B cell (primary cell): ENCODE results near the gene MRPL53. TPM values are rescaled to one million over a fixed set of nuclear protein-coding genes. Genes with fewer than 3 reads are reported as not detected.

Experiments
- ATAC-seq: fragments of 200-7000 bp; cut with Tn5 transposase; one replicate; pipeline ENCODE4 v1.10.0; 2021; ENCODE audit warnings: low read depth, mild to moderate bottlenecking, moderate number of reproducible peaks, moderate library complexity
- CTCF ChIA-PET: fragments of 350-600 bp; sonication (Branson Sonifier 250); formaldehyde crosslinking; loops from one replicate; lab custom pipeline; 2021; ENCODE audit warnings: antibody characterized with exemption, inconsistent platforms; lab: Charles Lee
- POLR2A ChIA-PET: fragments of 350-600 bp; sonication (Branson Sonifier 250); formaldehyde crosslinking; loops from one replicate; lab custom pipeline; 2021; ENCODE audit warnings: antibody characterized with exemption; lab: Charles Lee
- DNase-seq: peaks from one replicate; pipeline ENCODE4 v3.0.0; 2013
- H2AFZ ChIP-seq: 2 replicates; pipeline ENCODE4 v1.6.1; 2012; ENCODE audit warnings: mild to moderate bottlenecking, low read depth, low read length; ENCODE audit not compliant: insufficient read depth, poor library complexity, severe bottlenecking
- H3K27ac ChIP-seq, 2 donors: 1 replicate in 1 of 2; 2 replicates in 1 of 2; pipeline ENCODE4 v1.5.1; 2012 to 2013; ENCODE audit warnings: low read length in 2 of 2, mild to moderate bottlenecking in 2 of 2, moderate library complexity in 1 of 2
- H3K27me3 ChIP-seq, 4 experiments: fragments of 200-600 bp in 1 of 4; sonication (generic) in 1 of 4; replicated peaks in 1 of 4; 1 replicate in 2 of 4; 2 replicates in 2 of 4; pipeline versions ENCODE4 v1.6.1 to v1.7.0; 2013 to 2016; ENCODE audit warnings: low read length in 3 of 4, mild to moderate bottlenecking in 2 of 4, mixed read lengths in 1 of 4, moderate library complexity in 1 of 4; ENCODE audit not compliant: insufficient read depth in 4 of 4, control insufficient read depth in 3 of 4; ENCODE audit errors: control extremely low read depth in 1 of 4
- H3K36me3 ChIP-seq, 2 experiments: replicated peaks in 1 of 2; 1 replicate in 1 of 2; 2 replicates in 1 of 2; pipeline versions ENCODE4 v1.6.1 to v1.7.1; 2013; ENCODE audit warnings: low read length in 1 of 2; ENCODE audit not compliant: insufficient read depth in 2 of 2, control insufficient read depth in 1 of 2; ENCODE audit errors: control extremely low read depth in 1 of 2, extremely low read depth in 1 of 2
- H3K4me1 ChIP-seq, 2 donors: fragments of 200-600 bp in 1 of 2; sonication (generic) in 1 of 2; 1 replicate in 1 of 2; 2 replicates in 1 of 2; pipeline versions ENCODE4 v1.5.1 to v1.6.1; 2013 to 2017; ENCODE audit warnings: low read length in 2 of 2; ENCODE audit not compliant: control insufficient read depth in 2 of 2, insufficient read depth in 2 of 2
- H3K4me2 ChIP-seq: replicated peaks from 2 replicates; pipeline ENCODE3; 2012; ENCODE audit warnings: mild to moderate bottlenecking, low read depth, low read length; ENCODE audit not compliant: poor library complexity, severe bottlenecking
- H3K4me3 ChIP-seq, 5 experiments: fragments of 200-600 bp in 1 of 5; sonication (generic) in 1 of 5; 1 replicate in 3 of 5; 2 replicates in 2 of 5; pipeline versions ENCODE4 v1.5.1 to v1.7.0; 2011 to 2016; ENCODE audit warnings: low read length in 4 of 5, mild to moderate bottlenecking in 4 of 5, low read depth in 2 of 5, control low read depth in 1 of 5, moderate library complexity in 1 of 5; ENCODE audit not compliant: insufficient read depth in 1 of 5; ENCODE audit errors: control extremely low read depth in 1 of 5, extremely low read depth in 1 of 5
- H3K79me2 ChIP-seq: fragments of 200-600 bp; sonication (generic); one replicate; pipeline ENCODE4 v1.6.0; 2016; ENCODE audit warnings: low read length; ENCODE audit not compliant: control insufficient read depth, insufficient read depth
- H3K9ac ChIP-seq: fragments of 200-600 bp; sonication (generic); 2 replicates; pipeline ENCODE4 v1.6.1; 2017; ENCODE audit warnings: mild to moderate bottlenecking, low read length, moderate library complexity
- H3K9me3 ChIP-seq, 3 donors: one replicate each; pipeline versions ENCODE4 v1.6.1 to v1.7.1; 2013; ENCODE audit warnings: low read length in 2 of 3; ENCODE audit not compliant: control insufficient read depth in 2 of 3, insufficient read depth in 1 of 3; ENCODE audit errors: control extremely low read depth in 1 of 3
- H4K20me1 ChIP-seq: 2 replicates; pipeline ENCODE4 v1.6.0; 2012; ENCODE audit warnings: mild to moderate bottlenecking, low read length; ENCODE audit not compliant: insufficient read depth, control insufficient read depth, poor library complexity, severe bottlenecking
- H3K27ac Mint-ChIP-seq: one replicate; pipeline ENCODE4 v1.8.0; 2021; ENCODE audit warnings: mixed read lengths
- H3K27me3 Mint-ChIP-seq: one replicate; pipeline ENCODE4 v1.8.0; 2021; ENCODE audit warnings: mixed read lengths
- H3K4me1 Mint-ChIP-seq: one replicate; pipeline ENCODE4 v1.8.0; 2021; ENCODE audit warnings: mixed read lengths
- H3K4me3 Mint-ChIP-seq: one replicate; pipeline ENCODE4 v1.8.0; 2021; ENCODE audit warnings: mixed read lengths
- H3K9me3 Mint-ChIP-seq: one replicate; pipeline ENCODE4 v1.8.0; 2022; ENCODE audit warnings: mixed read lengths; ENCODE audit not compliant: insufficient read depth
- EZH2 ChIP-seq: IDR thresholded peaks from 2 replicates; pipeline ENCODE4 v1.6.1; 2012; ENCODE audit warnings: borderline replicate concordance, low read depth, mild to moderate bottlenecking, moderate library complexity, low read length; ENCODE audit not compliant: insufficient read depth, poor library complexity, severe bottlenecking
- WGBS: methylation state at CpG from one replicate; pipeline ENCODE4 v1.1.5; 2013; ENCODE audit warnings: missing lambda C conversion rate; ENCODE audit not compliant: insufficient coverage; 5-methylcytosine and 5-hydroxymethylcytosine counted together
- intact Hi-C: fragments of 100-400 bp; cut with micrococcal nuclease; formaldehyde crosslinking; loops from one replicate; pipeline ENCODE4 v1.10.0; 2022
- polyA plus RNA-seq: library from polyadenylated mRNA; depleted of rRNA; stranded (reverse); fragments of >200 nt; gene quantifications from 2 replicates; pipeline ENCODE4 v1.2.3, GENCODE V29; 2012
- total RNA-seq, 2 donors: library from RNA; stranded (reverse); fragments of 120-200 nt in 1 of 2; gene quantifications; 1 replicate in 1 of 2; 2 replicates in 1 of 2; pipeline versions ENCODE4 v1.2.3 to v1.2.4, GENCODE V29; 2013 to 2022
- TF ChIP-seq, protein P1 (sequence below): fragments of 200-600 bp; IDR thresholded peaks from one replicate; pipeline ENCODE4 v1.8.0; 2022; ENCODE audit warnings: antibody characterized with exemption, mild to moderate bottlenecking

MRPL53 gene
- total and polyA plus RNA-seq, 2 donors (not counting 1 experiment from before 2014, with no cell fraction given) = 59.3 to 70.0 TPM

DNA sequence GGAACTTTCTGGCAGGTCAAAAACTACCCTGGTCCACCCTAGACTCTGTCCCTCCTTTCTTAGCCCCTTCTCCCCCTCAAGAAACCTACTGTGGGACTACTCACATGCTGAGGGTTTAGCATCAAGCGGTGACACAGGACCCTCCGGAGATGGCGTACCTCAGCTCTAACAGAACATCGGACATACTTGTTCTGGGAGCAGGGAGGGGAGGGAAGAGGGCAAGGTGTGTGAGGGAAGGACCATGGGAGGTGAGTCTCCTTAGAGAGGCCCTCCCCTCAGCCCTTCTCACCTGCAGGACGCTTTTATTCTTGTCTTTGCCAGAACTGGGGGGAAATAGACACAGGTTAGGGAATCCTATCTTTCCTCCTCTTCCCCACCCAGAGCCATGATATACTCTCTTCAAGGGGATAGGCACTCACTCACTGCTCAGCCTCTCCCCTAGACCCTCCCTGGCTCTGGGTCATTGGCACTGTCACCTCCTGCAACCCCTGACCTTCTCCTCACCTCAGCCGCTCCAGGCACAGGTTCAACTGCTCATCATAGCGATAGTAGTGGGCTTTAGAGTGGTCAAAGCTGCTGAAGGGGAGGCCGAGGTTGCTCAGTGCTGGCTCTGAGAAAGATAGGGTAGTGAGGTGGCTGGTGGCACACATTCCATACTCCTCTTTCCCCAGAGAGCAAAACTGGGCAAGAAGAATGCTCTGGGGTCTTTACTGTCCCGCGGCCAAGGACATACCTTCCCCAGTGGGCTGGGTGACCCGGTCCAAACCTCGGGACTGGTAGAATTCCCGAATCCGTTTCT is 33.2 kb upstream of the MRPL53 start:
- peak overlapping the region; percentile 44 for H3K4me3 Mint-ChIP-seq
- Histone ChIP-seq H3K27ac (no peak overlapping the region), H4K20me1 (no peaks in the 10 kb centered on the region), H2AFZ (no peak overlapping the region), H3K4me3 (no peak overlapping the region), H3K9me3 (peaks cover 0 to 13% (median 0%) of the 10 kb centered on the region in 3 donors), H3K27me3 (peaks cover 0 to 58% (median 16%) of the 10 kb centered on the region in 4 experiments), H3K79me2 (peaks cover 8% of the 10 kb centered on the region), H3K4me1 (peaks cover 36 to 42% of the 10 kb centered on the region in 2 donors), H3K36me3 (peaks cover 0 to 10% of the 10 kb centered on the region in 2 experiments), H3K9ac (no peak overlapping the region), H3K4me2 (no peak overlapping the region)
- POLR2A ChIA-PET = no interaction called here
- intact Hi-C loops = loop anchor here (5.0 kb wide), 1 partner anchor 147 kb away; the partner anchor contains the start of gene SEMA4F
- H3K4me1 Mint-ChIP-seq = peaks cover 63% of the 10 kb centered on the region
- H3K9me3 Mint-ChIP-seq = no peaks in the 10 kb centered on the region
- WGBS = 100% methylated on average over 2 of the region's 14 CpGs
- no peak for DNase-seq
- CTCF ChIA-PET = interaction anchor here (1.1 to 8.1 kb wide), 8 partner anchors 11 to 88 kb away, joined by 3 to 111 read pairs (median 6); partner anchors contain the start of genes AUP1, HTRA2 and LOXL3
- no peak for TF ChIP-seq EZH2
- TF ChIP-seq, protein P1, sequence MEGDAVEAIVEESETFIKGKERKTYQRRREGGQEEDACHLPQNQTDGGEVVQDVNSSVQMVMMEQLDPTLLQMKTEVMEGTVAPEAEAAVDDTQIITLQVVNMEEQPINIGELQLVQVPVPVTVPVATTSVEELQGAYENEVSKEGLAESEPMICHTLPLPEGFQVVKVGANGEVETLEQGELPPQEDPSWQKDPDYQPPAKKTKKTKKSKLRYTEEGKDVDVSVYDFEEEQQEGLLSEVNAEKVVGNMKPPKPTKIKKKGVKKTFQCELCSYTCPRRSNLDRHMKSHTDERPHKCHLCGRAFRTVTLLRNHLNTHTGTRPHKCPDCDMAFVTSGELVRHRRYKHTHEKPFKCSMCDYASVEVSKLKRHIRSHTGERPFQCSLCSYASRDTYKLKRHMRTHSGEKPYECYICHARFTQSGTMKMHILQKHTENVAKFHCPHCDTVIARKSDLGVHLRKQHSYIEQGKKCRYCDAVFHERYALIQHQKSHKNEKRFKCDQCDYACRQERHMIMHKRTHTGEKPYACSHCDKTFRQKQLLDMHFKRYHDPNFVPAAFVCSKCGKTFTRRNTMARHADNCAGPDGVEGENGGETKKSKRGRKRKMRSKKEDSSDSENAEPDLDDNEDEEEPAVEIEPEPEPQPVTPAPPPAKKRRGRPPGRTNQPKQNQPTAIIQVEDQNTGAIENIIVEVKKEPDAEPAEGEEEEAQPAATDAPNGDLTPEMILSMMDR = no peak
- ATAC-seq = no peak
- peak overlapping the region; percentile 57 for H3K27ac Mint-ChIP-seq
- peaks cover 49% of the 10 kb centered on the region for H3K27me3 Mint-ChIP-seq

DNA sequence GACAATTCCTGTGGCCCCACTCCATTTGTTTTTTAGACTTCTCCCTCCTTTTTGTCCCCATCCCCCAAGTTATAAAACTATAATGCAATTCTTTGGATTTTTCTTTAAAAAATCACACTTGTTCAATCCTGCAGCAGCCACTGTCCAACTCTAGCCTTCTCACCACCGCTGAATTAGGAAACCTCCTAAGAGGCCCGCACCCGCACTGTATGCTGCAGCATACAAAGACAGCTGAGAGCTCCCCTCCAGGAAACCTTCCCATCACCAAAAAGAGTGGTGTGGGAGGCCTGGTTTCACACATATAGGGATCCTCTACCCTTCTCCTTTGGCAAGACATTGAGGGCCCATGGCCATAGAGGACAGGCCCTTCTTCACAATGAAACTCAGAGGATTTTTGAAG is 32.1 kb upstream of the MRPL53 start:
- Histone ChIP-seq H3K27ac (no peak overlapping the region), H3K4me2 (no peak overlapping the region), H3K36me3 (peaks cover 0 to 10% of the 10 kb centered on the region in 2 experiments), H3K79me2 (peaks cover 8% of the 10 kb centered on the region), H4K20me1 (no peaks in the 10 kb centered on the region), H3K9ac (no peak overlapping the region), H3K4me3 (no peak overlapping the region), H3K27me3 (peaks cover 0 to 63% (median 23%) of the 10 kb centered on the region in 4 experiments), H3K4me1 (peaks cover 45 to 48% of the 10 kb centered on the region in 2 donors), H2AFZ (no peak overlapping the region), H3K9me3 (peaks cover 0 to 19% (median 0%) of the 10 kb centered on the region in 3 donors)
- H3K4me1 Mint-ChIP-seq = peaks cover 70% of the 10 kb centered on the region
- CTCF ChIA-PET = interaction anchor here (0.8 to 8.1 kb wide), 7 partner anchors 9 to 83 kb away, joined by 3 to 111 read pairs (median 5); partner anchors contain the start of genes AUP1, CCDC142 and TTC31
- peak overlapping the region; percentile 86 for H3K4me3 Mint-ChIP-seq
- no peak for DNase-seq
- H3K27ac Mint-ChIP-seq = peak overlapping the region; percentile 69
- POLR2A ChIA-PET = interaction anchor here (0.6 kb wide), 1 partner anchor 24 kb away, joined by 3 read pairs; no protein-coding TSS in a partner anchor
- 100% methylated on average over 2 of the region's 3 CpGs for WGBS
- intact Hi-C loops = no loop called here
- TF ChIP-seq, protein P1 = no peak
- TF ChIP-seq EZH2 = no peak
- H3K9me3 Mint-ChIP-seq = no peaks in the 10 kb centered on the region
- ATAC-seq = no peak
- peaks cover 51% of the 10 kb centered on the region for H3K27me3 Mint-ChIP-seq
